Measurements from ENCODE around the gene SNCAIP.

SNCAIP gene

GRCh38 chr5:122311961-122312590 lies at the start of gene SNCAIP:
Gene SNCAIP (plus strand): TSS chr5:122312237. CDS start chr5:122391135, 78,898 bp downstream.
- DNase-seq (ENCODE audit: low read depth in 2 of 2), result no peak

GRCh38 chr5:122263352-122264030 lies 48.5 kb upstream of the SNCAIP start:
- DNase-seq (ENCODE audit: low read depth in 2 of 2), result no peak

- no peak for DNase-seq (ENCODE audit: low read depth in 2 of 2)
These were observed 47.4 kb upstream of the SNCAIP start for GRCh38 chr5:122264610-122265009.

GRCh38 chr5:122267185-122267584 lies 44.9 kb upstream of the SNCAIP start:
- DNase-seq (ENCODE audit: low read depth in 2 of 2), result no peak

- no peak for DNase-seq (ENCODE audit: low read depth in 2 of 2)
These were observed 38.3 kb upstream of the SNCAIP start for GRCh38 chr5:122273696-122274095.

GRCh38 chr5:122283592-122283991 lies 28.4 kb upstream of the SNCAIP start:
- no peak for DNase-seq (ENCODE audit: low read depth in 2 of 2)

- DNase-seq (ENCODE audit: low read depth in 2 of 2), result no peak
These were observed 25.5 kb upstream of the SNCAIP start for GRCh38 chr5:122286541-122286940.

GRCh38 chr5:122287101-122287500 lies 24.9 kb upstream of the SNCAIP start:
- no peak for DNase-seq (ENCODE audit: low read depth in 2 of 2)

- DNase-seq (ENCODE audit: low read depth in 2 of 2), result no peak
These were observed 20.8 kb upstream of the SNCAIP start for GRCh38 chr5:122291000-122291901.

- DNase-seq (ENCODE audit: low read depth in 2 of 2), result no peak
These were observed 19.7 kb upstream of the SNCAIP start for GRCh38 chr5:122292332-122292731.

GRCh38 chr5:122295138-122295537 lies 16.9 kb upstream of the SNCAIP start:
- no peak for DNase-seq (ENCODE audit: low read depth in 2 of 2)

GRCh38 chr5:122296871-122297270 lies 15.2 kb upstream of the SNCAIP start:
- no peak for DNase-seq (ENCODE audit: low read depth in 2 of 2)

GRCh38 chr5:122297587-122298298 lies 14.3 kb upstream of the SNCAIP start:
- no peak for DNase-seq (ENCODE audit: low read depth in 2 of 2)

- DNase-seq (ENCODE audit: low read depth in 2 of 2), result no peak
These were observed 11.7 kb upstream of the SNCAIP start for GRCh38 chr5:122300374-122300773.

GRCh38 chr5:122301016-122301415 lies 11.0 kb upstream of the SNCAIP start:
- DNase-seq (ENCODE audit: low read depth in 2 of 2), result no peak

- no peak for DNase-seq (ENCODE audit: low read depth in 2 of 2)
These were observed 7.4 kb upstream of the SNCAIP start for GRCh38 chr5:122304471-122305215.

- DNase-seq (ENCODE audit: low read depth in 2 of 2), result no peak
These were observed 5.6 kb upstream of the SNCAIP start for GRCh38 chr5:122306461-122306860.

- DNase-seq (ENCODE audit: low read depth in 2 of 2), result no peak
These were observed 1.1 kb upstream of the SNCAIP start for GRCh38 chr5:122310889-122311288.

- DNase-seq (ENCODE audit: low read depth in 2 of 2), result no peak
These were observed 508 bp upstream of the SNCAIP start for GRCh38 chr5:122311497-122311960.

GRCh38 chr5:122312591-122313406 lies 762 bp downstream of the SNCAIP start:
- no peak for DNase-seq (ENCODE audit: low read depth in 2 of 2)
